Loucy (cell line): ENCODE results near the gene SUN1.

ENCODE experiments used
- H2AFZ ChIP-seq: fragments of 200-600 bp; sonication (generic); 2 replicates; pipeline ENCODE4 v1.6.0; 2016; ENCODE audit warnings: antibody characterized with exemption, mild to moderate bottlenecking, low read length, moderate library complexity
- H3F3A ChIP-seq: fragments of 200-600 bp; 2 replicates; pipeline ENCODE4 v1.6.0; 2016; ENCODE audit warnings: antibody characterized with exemption, low read depth, mild to moderate bottlenecking
- H3K27me3 ChIP-seq: fragments of 200-600 bp; sonication (generic); 2 replicates; pipeline ENCODE4 v1.6.1; 2014; ENCODE audit warnings: low read length, mild to moderate bottlenecking; ENCODE audit not compliant: insufficient read depth, poor library complexity, severe bottlenecking
- H3K36me3 ChIP-seq: fragments of 200-600 bp; sonication (generic); 2 replicates; pipeline ENCODE4 v1.6.1; 2016; ENCODE audit warnings: low read length; ENCODE audit not compliant: insufficient read depth
- H3K4me1 ChIP-seq: fragments of 200-600 bp; sonication (generic); 2 replicates; pipeline ENCODE4 v1.5.1; 2014; ENCODE audit warnings: low read length, mild to moderate bottlenecking; ENCODE audit not compliant: insufficient read depth, poor library complexity, severe bottlenecking
- H3K4me2 ChIP-seq: fragments of 200-600 bp; sonication (generic); 2 replicates; pipeline ENCODE4 v1.6.0; 2014; ENCODE audit warnings: antibody characterized with exemption, low read length, low read depth, mild to moderate bottlenecking; ENCODE audit not compliant: poor library complexity, severe bottlenecking
- H3K4me3 ChIP-seq: fragments of 200-600 bp; sonication (generic); 2 replicates; pipeline ENCODE4 v1.5.1; 2014; ENCODE audit warnings: low read length, mild to moderate bottlenecking, mixed read lengths; ENCODE audit not compliant: poor library complexity, severe bottlenecking
- H3K79me2 ChIP-seq: fragments of 200-600 bp; sonication (generic); 2 replicates; pipeline ENCODE4 v1.6.1; 2014; ENCODE audit warnings: low read length; ENCODE audit not compliant: insufficient read depth
- H3K9ac ChIP-seq: fragments of 200-600 bp; sonication (generic); 2 replicates; pipeline ENCODE4 v1.6.0; 2014; ENCODE audit warnings: mild to moderate bottlenecking, low read depth, low read length, moderate library complexity; ENCODE audit not compliant: poor library complexity, severe bottlenecking
- H3K9me2 ChIP-seq: fragments of 200-600 bp; sonication (generic); replicated peaks from 2 replicates; pipeline ENCODE4 v1.6.1; 2016; ENCODE audit warnings: low read depth, low read length, mixed read lengths
- H3K9me3 ChIP-seq: fragments of 200-600 bp; sonication (generic); 2 replicates; pipeline ENCODE4 v1.6.1; 2014; ENCODE audit warnings: mild to moderate bottlenecking, antibody characterized with exemption, low read length, low read depth; ENCODE audit not compliant: insufficient read depth
- H4K20me1 ChIP-seq: fragments of 200-600 bp; sonication (generic); 2 replicates; pipeline ENCODE4 v1.6.0; 2014; ENCODE audit warnings: antibody characterized with exemption, low read length, mild to moderate bottlenecking; ENCODE audit not compliant: insufficient read depth, poor library complexity, severe bottlenecking
- EZH2phosphoT487 ChIP-seq: fragments of 200-600 bp; IDR thresholded peaks from 2 replicates; pipeline ENCODE4 v1.6.1; 2018; ENCODE audit warnings: antibody characterized with exemption, mild to moderate bottlenecking, moderate library complexity, borderline replicate concordance
- TF ChIP-seq, protein P1 (sequence below): fragments of 200-600 bp; sonication (generic); conservative IDR thresholded peaks from 2 replicates; pipeline ENCODE4 v1.5.1; 2014; ENCODE audit warnings: mild to moderate bottlenecking, antibody characterized with exemption, low read length

Gene SUN1

DNA sequence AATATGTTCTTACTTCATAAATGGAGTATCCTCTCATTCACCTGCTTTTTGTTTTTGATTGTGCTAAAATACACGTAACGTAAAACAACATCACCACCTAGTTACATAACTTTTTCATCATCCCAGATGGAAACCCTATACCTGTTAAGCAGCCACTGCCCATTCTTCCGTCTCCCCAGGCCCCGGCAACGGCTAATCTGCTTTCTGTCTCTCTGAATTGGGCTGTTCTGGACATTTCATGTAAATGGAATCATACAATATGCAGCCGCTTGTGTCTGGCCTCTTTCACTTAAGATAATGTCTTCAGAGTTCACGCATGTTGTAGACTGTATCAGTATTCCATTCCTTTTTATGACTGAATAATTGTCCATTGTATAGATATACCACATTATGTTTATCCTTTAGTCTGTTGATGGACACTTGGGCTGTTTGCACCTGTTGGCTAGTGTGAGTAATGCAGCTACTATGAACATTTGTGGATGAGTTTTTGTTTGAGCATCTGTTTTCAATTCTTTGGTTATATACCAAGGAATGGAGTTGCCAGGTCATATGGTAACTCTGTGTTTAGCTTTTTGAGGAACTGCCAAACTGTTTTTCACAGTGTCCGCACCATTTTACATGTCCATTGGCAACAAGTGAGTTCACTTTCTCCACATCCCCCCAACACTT is 14.1 kb upstream of the SUN1 start:
- Histone ChIP-seq H4K20me1 (peaks cover 33% of the 10 kb centered on the region), H2AFZ (no peak overlapping the region), H3K4me1 (peaks cover 41% of the 10 kb centered on the region), H3K79me2 (peaks cover 62% of the 10 kb centered on the region), H3K36me3 (no peaks in the 10 kb centered on the region), H3K4me2 (peak overlapping the region; percentile 91), H3K9me3 (no peaks in the 10 kb centered on the region), H3K9me2 (no peaks in the 10 kb centered on the region), H3K4me3 (peak overlapping the region; percentile 84), H3K27me3 (no peaks in the 10 kb centered on the region), H3K9ac (peak overlapping the region; percentile 76), H3F3A (no peaks in the 10 kb centered on the region)
- TF ChIP-seq, protein P1, sequence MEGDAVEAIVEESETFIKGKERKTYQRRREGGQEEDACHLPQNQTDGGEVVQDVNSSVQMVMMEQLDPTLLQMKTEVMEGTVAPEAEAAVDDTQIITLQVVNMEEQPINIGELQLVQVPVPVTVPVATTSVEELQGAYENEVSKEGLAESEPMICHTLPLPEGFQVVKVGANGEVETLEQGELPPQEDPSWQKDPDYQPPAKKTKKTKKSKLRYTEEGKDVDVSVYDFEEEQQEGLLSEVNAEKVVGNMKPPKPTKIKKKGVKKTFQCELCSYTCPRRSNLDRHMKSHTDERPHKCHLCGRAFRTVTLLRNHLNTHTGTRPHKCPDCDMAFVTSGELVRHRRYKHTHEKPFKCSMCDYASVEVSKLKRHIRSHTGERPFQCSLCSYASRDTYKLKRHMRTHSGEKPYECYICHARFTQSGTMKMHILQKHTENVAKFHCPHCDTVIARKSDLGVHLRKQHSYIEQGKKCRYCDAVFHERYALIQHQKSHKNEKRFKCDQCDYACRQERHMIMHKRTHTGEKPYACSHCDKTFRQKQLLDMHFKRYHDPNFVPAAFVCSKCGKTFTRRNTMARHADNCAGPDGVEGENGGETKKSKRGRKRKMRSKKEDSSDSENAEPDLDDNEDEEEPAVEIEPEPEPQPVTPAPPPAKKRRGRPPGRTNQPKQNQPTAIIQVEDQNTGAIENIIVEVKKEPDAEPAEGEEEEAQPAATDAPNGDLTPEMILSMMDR = peak; percentile 53
- TF ChIP-seq EZH2phosphoT487 = no peak

DNA sequence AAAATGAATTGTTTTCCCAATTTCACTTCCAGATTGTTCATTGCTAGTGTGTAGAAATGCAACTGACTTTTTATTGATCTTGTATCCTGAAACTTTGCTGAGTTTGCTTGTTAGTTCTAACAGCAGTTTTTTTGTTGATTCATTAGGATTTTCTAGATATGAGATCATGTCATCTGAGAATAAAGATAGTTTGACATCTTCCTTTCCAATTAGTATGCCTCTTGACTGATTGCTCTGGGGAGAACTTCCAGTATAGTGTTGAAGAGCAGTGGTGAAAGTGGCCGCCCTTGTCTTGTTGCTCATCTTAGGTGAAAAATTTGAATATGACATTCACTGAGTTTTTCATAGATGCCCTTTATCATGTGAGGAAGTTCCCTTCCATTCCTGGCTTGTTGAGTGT is 11.9 kb upstream of the SUN1 start:
- H3K9ac ChIP-seq = no peak overlapping the region
- H2AFZ ChIP-seq = no peak overlapping the region
- peak overlapping the region; percentile 25 for H3K4me2 ChIP-seq
- no peak for TF ChIP-seq EZH2phosphoT487
- TF ChIP-seq, protein P1 = no peak
- H3K9me3 ChIP-seq = no peaks in the 10 kb centered on the region
- H3K9me2 ChIP-seq = no peaks in the 10 kb centered on the region
- H3K36me3 ChIP-seq = no peaks in the 10 kb centered on the region
- H3K4me1 ChIP-seq = peaks cover 43% of the 10 kb centered on the region
- H3K79me2 ChIP-seq = peaks cover 79% of the 10 kb centered on the region
- H3K4me3 ChIP-seq = no peak overlapping the region
- peaks cover 33% of the 10 kb centered on the region for H4K20me1 ChIP-seq
- H3F3A ChIP-seq = no peaks in the 10 kb centered on the region
- no peaks in the 10 kb centered on the region for H3K27me3 ChIP-seq

DNA sequence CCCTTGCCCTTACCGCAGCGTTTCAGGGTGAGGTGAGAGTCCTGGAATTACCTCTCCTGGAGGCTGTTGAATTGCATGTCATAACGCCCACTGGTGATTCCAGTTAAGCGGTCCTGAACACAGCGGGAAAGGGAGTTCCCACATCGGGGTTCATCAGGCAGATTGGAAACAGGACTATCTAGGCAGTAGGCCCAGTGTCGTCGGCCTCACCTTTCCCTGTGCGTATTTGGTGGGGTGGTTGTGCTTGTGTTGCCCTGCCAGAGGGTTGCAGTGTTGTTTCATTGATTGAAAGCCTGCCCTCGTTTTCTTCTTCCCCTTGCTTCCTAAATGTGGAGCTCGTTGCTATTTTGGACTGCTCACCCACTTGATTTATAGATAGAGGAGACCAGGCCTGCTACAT is 10.6 kb upstream of the SUN1 start:
- Histone ChIP-seq H3K36me3 (peaks cover 6% of the 10 kb centered on the region; the same call in 1 of the 2 replicates), H2AFZ (no peak overlapping the region), H3K9ac (no peak overlapping the region), H4K20me1 (peaks cover 36% of the 10 kb centered on the region), H3K79me2 (peaks cover 89% of the 10 kb centered on the region), H3K4me2 (peak overlapping the region; percentile 46), H3F3A (no peaks in the 10 kb centered on the region), H3K27me3 (no peaks in the 10 kb centered on the region), H3K9me2 (no peaks in the 10 kb centered on the region), H3K9me3 (no peaks in the 10 kb centered on the region), H3K4me1 (peaks cover 44% of the 10 kb centered on the region), H3K4me3 (no peak overlapping the region)
- TF ChIP-seq EZH2phosphoT487 = no peak
- TF ChIP-seq, protein P1 = peak; percentile 31; the same call in 1 of the 2 replicates
